Chondrocyte (in vitro differentiated cells): ENCODE measurements around the gene ASXL3. TPM values are rescaled to one million over a fixed set of nuclear protein-coding genes. Genes with fewer than 3 reads are reported as not detected.

ENCODE experiments used
- DNase-seq: peaks from one replicate; pipeline ENCODE4 v3.0.0; 2021; ENCODE audit warnings: mixed read lengths, low spot score
- H3K27ac Mint-ChIP-seq: one replicate; pipeline ENCODE4 v1.8.0; 2021; ENCODE audit warnings: mild to moderate bottlenecking, moderate library complexity, mixed read lengths; ENCODE audit not compliant: unreplicated experiment
- H3K27me3 Mint-ChIP-seq: 2 replicates; pipeline ENCODE4 v1.8.0; 2021; ENCODE audit warnings: low read depth, mixed read lengths
- H3K36me3 Mint-ChIP-seq: 2 replicates; pipeline ENCODE4 v1.8.0; 2021; ENCODE audit warnings: low read depth, mixed read lengths
- H3K4me1 Mint-ChIP-seq: 2 replicates; pipeline ENCODE4 v1.8.0; 2021; ENCODE audit warnings: low read depth, mild to moderate bottlenecking, mixed read lengths
- H3K4me3 Mint-ChIP-seq: one replicate; pipeline ENCODE4 v1.8.0; 2021; ENCODE audit warnings: mild to moderate bottlenecking, moderate library complexity, mixed read lengths; ENCODE audit not compliant: unreplicated experiment
- H3K9me3 Mint-ChIP-seq: 2 replicates; pipeline ENCODE4 v1.8.0; 2021; ENCODE audit warnings: low read depth, mixed read lengths
- total RNA-seq: library from RNA; stranded (reverse); gene quantifications from 3 replicates; pipeline ENCODE4 v1.2.1, GENCODE V29; 2021
- TF ChIP-seq, protein P1 (sequence below): fragments of 200-600 bp; sonication (generic); IDR thresholded peaks from 2 replicates; pipeline ENCODE4 v1.5.0; 2021; ENCODE audit warnings: antibody characterized with exemption, mild to moderate bottlenecking, moderate library complexity

The ASXL3 gene
- total RNA-seq, 1 donor from 2014 or later = 3.9 TPM

DNA sequence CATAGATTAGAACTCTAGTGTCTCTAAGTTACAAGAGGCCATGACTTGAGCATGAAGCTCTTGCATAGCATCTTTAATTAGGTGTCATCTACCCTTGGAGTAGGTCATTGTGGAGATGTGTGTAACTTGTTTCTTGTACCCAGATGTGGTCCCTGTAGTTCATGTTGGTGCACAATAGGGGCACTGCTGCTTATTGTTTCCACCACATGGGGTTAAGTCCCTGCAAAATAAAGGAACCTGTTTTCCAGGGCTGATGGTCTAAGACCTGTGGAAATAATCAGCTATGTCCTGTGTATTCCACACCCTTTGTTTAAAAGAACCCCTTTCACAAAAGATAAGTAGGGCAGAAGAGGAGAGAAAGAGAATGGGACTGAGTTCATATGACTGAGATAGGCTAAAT is 28.6 kb downstream of the ASXL3 start:
- no peak overlapping the region for H3K4me3 Mint-ChIP-seq
- no peaks in the 10 kb centered on the region for H3K27me3 Mint-ChIP-seq
- no peaks in the 10 kb centered on the region for H3K9me3 Mint-ChIP-seq
- H3K27ac Mint-ChIP-seq = no peak overlapping the region
- peaks cover 2% of the 10 kb centered on the region for H3K36me3 Mint-ChIP-seq
- peaks cover 22% of the 10 kb centered on the region for H3K4me1 Mint-ChIP-seq
- DNase-seq = no peak
- TF ChIP-seq, protein P1, sequence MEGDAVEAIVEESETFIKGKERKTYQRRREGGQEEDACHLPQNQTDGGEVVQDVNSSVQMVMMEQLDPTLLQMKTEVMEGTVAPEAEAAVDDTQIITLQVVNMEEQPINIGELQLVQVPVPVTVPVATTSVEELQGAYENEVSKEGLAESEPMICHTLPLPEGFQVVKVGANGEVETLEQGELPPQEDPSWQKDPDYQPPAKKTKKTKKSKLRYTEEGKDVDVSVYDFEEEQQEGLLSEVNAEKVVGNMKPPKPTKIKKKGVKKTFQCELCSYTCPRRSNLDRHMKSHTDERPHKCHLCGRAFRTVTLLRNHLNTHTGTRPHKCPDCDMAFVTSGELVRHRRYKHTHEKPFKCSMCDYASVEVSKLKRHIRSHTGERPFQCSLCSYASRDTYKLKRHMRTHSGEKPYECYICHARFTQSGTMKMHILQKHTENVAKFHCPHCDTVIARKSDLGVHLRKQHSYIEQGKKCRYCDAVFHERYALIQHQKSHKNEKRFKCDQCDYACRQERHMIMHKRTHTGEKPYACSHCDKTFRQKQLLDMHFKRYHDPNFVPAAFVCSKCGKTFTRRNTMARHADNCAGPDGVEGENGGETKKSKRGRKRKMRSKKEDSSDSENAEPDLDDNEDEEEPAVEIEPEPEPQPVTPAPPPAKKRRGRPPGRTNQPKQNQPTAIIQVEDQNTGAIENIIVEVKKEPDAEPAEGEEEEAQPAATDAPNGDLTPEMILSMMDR = peak; percentile 27

GRCh38 chr18:33611525-33612135 is 33.6 kb downstream of the ASXL3 start:
- Mint-ChIP-seq H3K36me3 (no peaks in the 10 kb centered on the region), H3K9me3 (no peaks in the 10 kb centered on the region), H3K27ac (peak overlapping the region; percentile 56), H3K4me1 (peaks cover 14% of the 10 kb centered on the region), H3K27me3 (no peaks in the 10 kb centered on the region), H3K4me3 (peak overlapping the region; percentile 46)
- TF ChIP-seq, protein P1 = no peak
- DNase-seq = no peak

GRCh38 chr18:33612632-33613031 is 34.6 kb downstream of the ASXL3 start:
- Mint-ChIP-seq H3K27ac (no peak overlapping the region), H3K4me1 (peaks cover 14% of the 10 kb centered on the region)
- TF ChIP-seq, protein P1 = no peak

DNA sequence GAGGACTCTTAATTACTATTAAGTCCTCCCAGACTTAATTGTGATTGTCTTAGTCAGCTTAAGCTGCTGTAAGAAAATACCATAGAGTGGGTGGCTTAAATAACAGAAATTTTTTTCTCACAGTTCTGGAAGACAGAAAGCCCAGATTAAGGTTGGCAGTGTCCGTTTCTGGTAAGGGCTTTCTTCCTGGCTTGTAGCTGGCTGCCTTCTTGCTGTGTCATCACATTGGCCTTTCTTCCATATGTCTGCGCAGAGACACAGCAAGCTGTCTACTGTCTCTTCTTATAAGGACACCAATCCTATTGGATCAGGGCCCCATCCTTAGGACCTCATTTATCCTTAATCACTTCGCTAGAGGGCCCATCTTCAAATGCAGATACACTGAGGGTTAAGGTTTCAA is 38.5 kb downstream of the ASXL3 start:
- H3K4me3 Mint-ChIP-seq = no peak overlapping the region
- H3K36me3 Mint-ChIP-seq = no peaks in the 10 kb centered on the region
- DNase-seq = no peak

More at GRCh38 chr18:33612632-33613031, 34.6 kb downstream of the ASXL3 start:
- Mint-ChIP-seq H3K27me3 (no peaks in the 10 kb centered on the region), H3K9me3 (no peaks in the 10 kb centered on the region), H3K4me3 (no peak overlapping the region), H3K36me3 (no peaks in the 10 kb centered on the region)
- DNase-seq = no peak

DNA sequence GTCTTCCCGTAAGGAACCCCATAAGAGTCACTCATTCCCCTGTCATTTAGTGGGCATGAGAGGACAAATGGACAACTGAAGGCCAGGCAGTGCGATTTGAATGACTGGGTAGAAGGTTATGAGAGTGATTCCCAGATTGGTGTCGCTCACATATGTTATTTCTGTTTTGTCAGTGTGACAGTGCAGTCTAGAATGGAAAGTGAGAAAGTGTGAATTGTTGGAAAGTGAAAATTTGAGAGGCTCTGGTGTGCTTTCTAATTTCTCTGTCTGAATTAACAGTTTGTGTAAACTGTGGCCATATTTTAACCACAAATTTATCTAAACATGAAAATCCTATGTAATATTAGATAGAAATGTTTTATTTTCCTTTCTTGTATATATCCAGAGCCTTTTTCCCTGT is 49.1 kb downstream of the ASXL3 start:
- H3K27me3 Mint-ChIP-seq = no peaks in the 10 kb centered on the region
- H3K27ac Mint-ChIP-seq = no peak overlapping the region
- no peak for DNase-seq
- TF ChIP-seq, protein P1 = no peak
- H3K4me1 Mint-ChIP-seq = peaks cover 40% of the 10 kb centered on the region
- H3K36me3 Mint-ChIP-seq = no peaks in the 10 kb centered on the region
- no peak overlapping the region for H3K4me3 Mint-ChIP-seq
- H3K9me3 Mint-ChIP-seq = no peaks in the 10 kb centered on the region

More for the DNA sequence above, 38.5 kb downstream of the ASXL3 start:
- TF ChIP-seq, protein P1 = no peak
- H3K27ac Mint-ChIP-seq = no peak overlapping the region
- no peaks in the 10 kb centered on the region for H3K27me3 Mint-ChIP-seq
- no peaks in the 10 kb centered on the region for H3K9me3 Mint-ChIP-seq
- peaks cover 4% of the 10 kb centered on the region for H3K4me1 Mint-ChIP-seq
